22Rv1 (cell line): ENCODE results near the gene DNAH1.
"Not testable (repeated sequence)": the region's sequence is repeated elsewhere in the genome, so short reads cannot be mapped to it uniquely, and the experiment has no call there.

Experiments used
- CTCF ChIP-seq: fragments of 450-650 bp; IDR thresholded peaks from 2 replicates; pipeline ENCODE4 v1.5.1; 2017; ENCODE audit warnings: mild to moderate bottlenecking
- ZFX ChIP-seq: fragments of 450-650 bp; IDR thresholded peaks from 2 replicates; pipeline ENCODE4 v1.6.1; 2017; ENCODE audit warnings: antibody characterized with exemption, borderline replicate concordance

GRCh38 chr3:52284051-52284450 lies 32.1 kb upstream of the DNAH1 start:
- not testable (repeated sequence) for TF ChIP-seq CTCF, ZFX
